Upper lobe of right lung (tissue), 1 donor: ENCODE data around the gene SREBF2. TPM values are rescaled to one million over a fixed set of nuclear protein-coding genes. Genes with fewer than 3 reads are reported as not detected.
"Not testable (repeated sequence)": the region's sequence is repeated elsewhere in the genome, so short reads cannot be mapped to it uniquely, and the experiment has no call there.

Source experiments
- ATAC-seq: fragments of 200-7000 bp; cut with Tn5 transposase; one replicate; pipeline ENCODE4 v1.9.1; 2020; ENCODE audit warnings: mild to moderate bottlenecking, moderate library complexity
- DNase-seq: peaks from one replicate; pipeline ENCODE4 v3.0.0-alpha.2; 2020
- H3K27ac ChIP-seq: fragments of 200-600 bp; one replicate; pipeline ENCODE4 v1.8.0; 2022
- H3K27me3 ChIP-seq: fragments of 200-600 bp; one replicate; pipeline ENCODE4 v1.8.0; 2022; ENCODE audit warnings: mild to moderate bottlenecking
- H3K36me3 ChIP-seq: fragments of 200-600 bp; one replicate; pipeline ENCODE4 v1.8.0; 2022
- H3K4me1 ChIP-seq: fragments of 200-600 bp; one replicate; pipeline ENCODE4 v1.8.0; 2022
- H3K4me3 ChIP-seq: fragments of 200-600 bp; one replicate; pipeline ENCODE4 v1.8.0; 2022; ENCODE audit warnings: mild to moderate bottlenecking
- H3K9me3 ChIP-seq: fragments of 200-600 bp; one replicate; pipeline ENCODE4 v1.8.0; 2022
- CTCF ChIP-seq: fragments of 200-600 bp; IDR thresholded peaks from one replicate; pipeline ENCODE4 v1.8.0; 2022; ENCODE audit warnings: antibody characterized with exemption
- intact Hi-C: fragments of 100-400 bp; cut with DNase I; formaldehyde crosslinking; loops from one replicate; pipeline ENCODE4 v1.11.0; 2022
- total RNA-seq: library from RNA; stranded (reverse); fragmentation: NEBNext Ultra II Directional; extraction: Animal tissue kit (Norgen Biotek cat#: 25700); gene quantifications from one replicate; pipeline ENCODE4 v1.2.1, GENCODE V29; 2021
- donor health status: DM: no; HTN: yes; CAD: no; lungs with severe emphysema.

The SREBF2 gene
- total RNA-seq, 1 donor from 2014 or later: 156 TPM

GRCh38 chr22:41947424-41948080 is 114.6 kb downstream of the SREBF2 start:
- intact Hi-C loops: loop anchor here (10.0 kb wide), 1 partner anchor 123 kb away; no protein-coding TSS in a partner anchor
- DNase-seq: no peak
- Histone ChIP-seq H3K27me3 (no peaks in the 10 kb centered on the region), H3K27ac (no peak overlapping the region), H3K4me1 (peaks cover 7% of the 10 kb centered on the region), H3K36me3 (no peaks in the 10 kb centered on the region), H3K4me3 (peak overlapping the region; percentile 76), H3K9me3 (no peaks in the 10 kb centered on the region)
- no peak for ATAC-seq
- TF ChIP-seq CTCF: no peak

DNA sequence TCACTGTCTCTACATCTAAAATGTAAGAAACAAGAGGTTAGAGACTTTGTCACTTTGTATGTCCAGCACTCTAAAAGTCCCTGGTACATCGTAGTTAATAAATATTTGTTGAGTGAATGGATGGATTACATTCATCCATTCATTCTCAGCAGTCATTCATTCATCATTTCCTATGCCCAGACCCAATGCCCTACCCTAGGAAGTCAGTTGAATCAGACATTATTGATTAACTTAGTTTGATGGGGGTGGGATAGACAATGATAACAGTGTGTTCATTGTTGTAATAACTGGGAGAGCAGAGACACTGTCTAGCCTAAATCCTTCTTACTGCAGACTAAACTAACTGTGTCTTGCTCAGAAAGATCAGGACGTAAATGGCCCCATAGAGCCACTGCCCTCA is 115.2 kb downstream of the SREBF2 start:
- DNase-seq (no peak), ATAC-seq (no peak)
- TF ChIP-seq CTCF: no peak
- H3K9me3 ChIP-seq: no peaks in the 10 kb centered on the region
- intact Hi-C loops: loop anchor here (10.0 kb wide), 1 partner anchor 123 kb away; no protein-coding TSS in a partner anchor
- H3K4me3 ChIP-seq: no peak overlapping the region
- peaks cover 7% of the 10 kb centered on the region for H3K4me1 ChIP-seq
- H3K27me3 ChIP-seq: no peaks in the 10 kb centered on the region
- no peaks in the 10 kb centered on the region for H3K36me3 ChIP-seq
- no peak overlapping the region for H3K27ac ChIP-seq

GRCh38 chr22:41948928-41949296 is 116.0 kb downstream of the SREBF2 start:
- H3K4me1 ChIP-seq, ATAC-seq, H3K9me3 ChIP-seq, DNase-seq, H3K36me3 ChIP-seq, H3K27me3 ChIP-seq, H3K27ac ChIP-seq, H3K4me3 ChIP-seq: not testable (repeated sequence)
- intact Hi-C loops: loop anchor here (10.0 kb wide), 1 partner anchor 124 kb away; no protein-coding TSS in a partner anchor

GRCh38 chr22:41949297-41949965 is 116.5 kb downstream of the SREBF2 start:
- H3K27ac ChIP-seq: no peak overlapping the region
- no peaks in the 10 kb centered on the region for H3K27me3 ChIP-seq
- no peak overlapping the region for H3K4me3 ChIP-seq
- H3K4me1 ChIP-seq: peaks cover 7% of the 10 kb centered on the region
- H3K36me3 ChIP-seq: no peaks in the 10 kb centered on the region
- H3K9me3 ChIP-seq: no peaks in the 10 kb centered on the region
- intact Hi-C loops: loop anchor here (10.0 kb wide), 1 partner anchor 125 kb away; no protein-coding TSS in a partner anchor
- no peak for ATAC-seq
- TF ChIP-seq CTCF: no peak
- no peak for DNase-seq

GRCh38 chr22:41951898-41952474 is 119.1 kb downstream of the SREBF2 start, which contains the start of gene SMIM45:
SMIM45 (plus strand) TSS chr22:41952150.
- no peak for TF ChIP-seq CTCF
- no peaks in the 10 kb centered on the region for H3K36me3 ChIP-seq
- no peaks in the 10 kb centered on the region for H3K9me3 ChIP-seq
- H3K4me1 ChIP-seq: no peaks in the 10 kb centered on the region
- H3K27ac ChIP-seq: no peak within 1 kb of the TSS
- no peak within 1 kb of the TSS for H3K4me3 ChIP-seq
- intact Hi-C loops: no loop called here
- no peak for ATAC-seq
- no peak for DNase-seq
- H3K27me3 ChIP-seq: no peaks in the 10 kb centered on the region

DNA sequence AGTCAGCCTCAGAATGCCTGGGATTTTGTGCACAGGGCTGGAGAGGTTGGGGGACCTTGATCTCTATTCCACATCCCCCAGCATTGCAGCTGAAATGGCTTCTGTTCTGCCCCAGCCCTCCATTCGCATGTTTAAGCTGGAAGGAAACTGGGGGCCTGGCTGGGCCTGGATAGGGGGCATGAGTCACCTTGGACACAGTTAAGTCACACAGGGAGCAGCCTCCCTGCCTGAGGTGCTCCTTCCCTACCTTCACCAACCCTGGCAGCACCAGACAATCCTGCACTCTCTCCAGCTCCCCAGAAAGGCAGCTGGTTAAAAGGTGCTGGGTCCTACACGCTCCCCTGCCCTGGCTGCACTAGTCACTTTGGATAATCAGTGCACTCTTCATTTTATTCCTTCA is 119.8 kb downstream of the SREBF2 start:
- H3K4me1 ChIP-seq: peaks cover 4% of the 10 kb centered on the region
- no peak overlapping the region for H3K27ac ChIP-seq
- no peak overlapping the region for H3K4me3 ChIP-seq
- H3K9me3 ChIP-seq: no peaks in the 10 kb centered on the region
- no peaks in the 10 kb centered on the region for H3K36me3 ChIP-seq
- ATAC-seq: no peak
- DNase-seq: no peak
- intact Hi-C loops: no loop called here
- H3K27me3 ChIP-seq: no peaks in the 10 kb centered on the region
- TF ChIP-seq CTCF: no peak
